Muscle of arm (tissue), 12 donors: ENCODE measurements around the gene UBR3. TPM values are rescaled to one million over a fixed set of nuclear protein-coding genes. Genes with fewer than 3 reads are reported as not detected.
"Not testable (repeated sequence)": the region's sequence is repeated elsewhere in the genome, so short reads cannot be mapped to it uniquely, and the experiment has no call there.

Experiments
- DNase-seq: peaks from one replicate; pipeline ENCODE4 v3.0.0-alpha.2; 2013
- polyA plus RNA-seq, 12 donors: library from polyadenylated mRNA; unstranded; fragments of 120-200 nt; gene quantifications; one replicate each; pipeline ENCODE4 v1.2.1, GENCODE V29; 2013; ENCODE audit not compliant: insufficient read length in 12 of 12

Gene UBR3
- polyA plus RNA-seq, 12 donors: 23.4 to 65.9 (median 53.2) TPM; not detected in 1

DNA sequence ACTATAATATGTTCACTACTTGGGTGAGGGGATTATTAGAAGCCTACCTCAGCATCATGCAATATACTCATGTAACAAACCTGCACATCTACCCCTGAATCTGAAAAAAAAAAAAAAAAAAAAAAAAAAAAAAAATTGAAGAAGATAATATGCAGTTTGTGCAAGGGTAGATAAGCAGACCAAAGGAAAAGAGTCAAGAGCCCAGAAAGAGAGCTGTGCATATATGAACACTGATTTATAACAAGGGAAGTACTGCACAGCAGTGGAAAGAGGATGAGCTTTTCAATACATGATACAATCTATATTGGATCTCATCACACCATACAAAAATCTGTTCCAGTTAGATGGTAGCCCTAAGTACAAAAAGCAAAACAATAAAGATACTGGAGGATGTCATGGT is 268.1 kb downstream of the UBR3 start:
- no peak for DNase-seq

DNA sequence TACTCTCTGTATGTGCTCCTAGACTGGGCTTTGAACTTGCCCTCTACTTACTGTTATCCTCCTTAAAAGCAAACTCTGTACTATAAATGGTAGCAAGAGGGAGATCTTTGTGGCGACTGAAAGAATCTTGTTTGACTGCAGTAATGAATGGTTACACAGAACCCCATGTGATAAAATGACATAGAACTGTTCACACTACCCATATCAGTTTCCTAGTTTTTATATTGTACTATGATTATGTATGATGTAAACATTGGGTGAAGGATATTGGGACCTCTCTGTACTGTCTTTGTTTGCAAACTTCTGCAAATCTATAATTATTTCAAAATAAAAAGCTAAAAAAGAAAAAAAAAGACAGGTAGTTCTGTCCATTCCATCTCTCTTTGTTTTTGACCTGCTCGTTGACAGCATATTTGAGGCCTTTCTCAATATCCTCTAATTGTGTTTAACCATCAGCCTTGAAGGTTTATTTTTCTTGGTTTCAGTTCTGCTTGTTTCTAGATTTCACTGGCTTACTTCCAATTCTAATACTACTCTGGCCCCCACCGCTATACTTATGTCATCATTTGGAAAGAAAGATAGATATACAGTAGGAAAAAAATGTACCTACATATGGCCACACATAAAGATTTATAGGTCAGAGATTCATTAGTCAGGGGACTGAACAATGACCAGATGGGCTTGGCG is 271.5 kb downstream of the UBR3 start:
- no peak for DNase-seq

DNA sequence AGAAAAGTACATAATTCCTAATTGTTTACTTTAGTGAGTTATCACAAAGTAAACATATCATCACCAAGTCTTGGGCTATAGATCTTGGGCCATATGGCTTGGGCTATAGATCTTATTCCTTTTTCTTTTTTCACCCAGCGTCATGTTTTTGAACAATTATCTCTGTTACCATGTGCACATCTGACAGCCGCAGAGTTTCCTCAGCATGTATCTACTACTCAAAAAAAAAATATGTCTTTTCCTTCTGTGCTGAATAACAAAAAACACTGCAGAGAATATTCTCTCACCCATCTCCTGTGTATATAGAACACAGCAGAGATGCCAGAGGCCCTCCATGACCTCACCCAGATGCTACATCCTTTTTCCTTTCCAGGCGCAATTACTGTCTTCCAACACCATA is 274.5 kb downstream of the UBR3 start:
- DNase-seq: no peak

DNA sequence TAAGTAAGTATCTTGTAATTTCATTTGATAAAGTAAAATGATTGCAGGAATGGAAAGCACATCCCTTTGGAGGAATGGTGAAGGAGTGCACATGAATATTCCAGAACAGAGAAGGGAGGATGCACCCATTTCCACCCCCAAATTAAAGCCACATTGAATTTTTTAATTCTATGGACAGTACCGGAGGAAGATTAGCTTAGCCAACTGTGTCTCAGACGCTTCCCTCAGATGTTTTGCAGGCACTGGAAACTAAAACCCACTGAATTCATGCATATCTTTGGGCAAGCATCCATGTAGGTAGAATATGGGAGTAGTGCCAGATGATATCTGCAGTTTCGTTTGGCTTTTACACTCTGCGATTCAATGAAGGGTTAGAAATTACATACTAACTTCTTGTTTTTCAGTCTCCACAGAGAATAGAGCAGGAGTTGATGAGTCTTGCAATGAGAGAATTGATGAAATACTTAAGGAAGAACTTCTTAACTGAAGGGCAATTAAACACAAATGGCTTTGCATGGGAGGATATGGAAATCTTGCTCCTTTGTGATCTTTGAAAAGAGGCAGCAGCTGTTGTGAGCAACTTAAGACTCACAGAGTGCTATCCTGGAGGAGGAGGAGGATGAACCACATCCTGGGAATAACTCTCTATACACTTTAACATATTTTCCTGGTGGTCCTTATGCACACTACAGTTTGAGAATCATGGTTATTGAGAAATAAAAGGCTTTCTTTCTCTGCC is 279.0 kb downstream of the UBR3 start:
- DNase-seq: no peak

DNA sequence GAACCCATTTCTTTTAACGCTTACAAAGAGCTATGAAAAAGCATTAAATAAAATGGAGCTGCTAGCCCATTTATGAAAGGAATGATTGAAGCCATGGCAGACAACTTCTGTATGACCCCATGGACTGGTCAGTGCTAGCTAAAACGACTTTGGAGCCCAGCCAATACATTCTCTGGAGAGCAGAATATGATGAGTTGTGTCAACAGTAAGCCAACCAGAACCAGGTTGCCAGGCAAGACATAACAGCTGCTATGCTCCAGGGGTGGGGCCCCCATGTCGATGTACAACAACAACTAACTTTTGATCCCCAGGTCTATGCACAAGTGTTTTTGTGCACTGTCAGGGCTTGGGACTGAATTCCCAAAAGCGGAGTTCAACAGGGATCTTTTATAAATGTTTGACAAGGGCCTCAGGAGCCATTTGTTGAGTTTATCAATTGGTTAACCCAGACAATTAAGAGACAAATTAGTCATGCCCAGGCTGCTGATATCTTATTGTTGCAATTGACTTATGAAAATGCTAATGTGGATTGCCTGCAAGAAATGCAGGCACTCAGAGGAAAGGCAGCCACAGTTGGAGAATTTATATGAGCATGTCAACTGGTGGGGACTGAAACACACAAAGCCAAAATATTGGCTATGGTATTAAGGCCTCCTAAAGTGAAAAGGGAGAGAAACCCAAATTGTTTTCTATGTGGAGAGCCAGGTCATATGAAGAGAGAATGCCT is 286.1 kb downstream of the UBR3 start:
- DNase-seq: no peak

DNA sequence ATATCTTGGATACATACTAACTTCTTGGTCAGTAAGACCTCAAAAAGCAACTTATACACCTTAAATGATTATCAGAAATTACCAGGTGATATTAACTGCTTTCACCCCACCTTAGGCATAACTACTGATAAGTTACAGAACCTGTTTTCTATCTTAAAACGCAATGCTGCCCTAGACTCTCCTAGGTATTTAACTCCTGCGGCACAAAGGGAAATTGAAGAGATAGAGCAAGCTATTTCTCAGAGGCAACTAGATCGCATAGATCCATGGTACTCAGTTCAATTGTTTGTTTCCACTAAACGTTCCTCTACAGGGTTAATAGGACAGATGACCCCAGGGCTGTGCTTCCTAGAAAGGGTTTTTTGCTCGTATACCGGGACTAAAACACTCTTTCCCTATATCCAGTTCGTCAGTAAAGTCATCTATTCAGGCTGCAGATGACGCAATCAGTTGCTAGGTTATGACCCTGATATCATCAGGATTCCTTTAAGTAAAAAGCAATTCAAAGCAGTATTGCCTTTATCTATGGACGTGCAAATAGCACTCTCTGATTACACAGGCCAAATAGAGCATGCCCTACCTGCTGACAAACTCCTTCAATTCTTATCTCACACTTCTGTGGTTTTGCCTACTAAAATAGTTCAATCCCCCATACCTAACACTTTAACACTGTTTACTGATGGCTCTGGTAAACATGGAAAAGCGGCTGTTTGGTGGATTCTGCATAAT is 288.4 kb downstream of the UBR3 start:
- DNase-seq: no peak

DNA sequence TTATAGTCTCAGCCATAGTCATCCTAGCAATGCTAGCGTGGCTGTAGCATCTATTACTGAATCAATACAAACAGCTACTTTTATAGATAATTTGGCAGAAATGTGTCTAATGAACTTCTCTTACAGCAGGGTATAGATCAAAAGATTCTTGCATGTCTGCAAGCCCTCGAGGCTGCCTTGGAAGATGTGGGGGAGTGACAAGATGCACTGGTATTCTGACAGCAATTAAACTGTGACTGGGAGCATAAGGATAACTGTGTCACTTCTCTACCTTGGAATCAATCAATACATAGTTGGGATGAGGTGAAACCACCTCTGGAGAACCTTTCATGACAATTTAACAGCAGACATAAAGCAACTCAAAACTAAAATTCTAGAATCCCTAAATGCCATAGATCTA is 291.4 kb downstream of the UBR3 start:
- DNase-seq: no peak

DNA sequence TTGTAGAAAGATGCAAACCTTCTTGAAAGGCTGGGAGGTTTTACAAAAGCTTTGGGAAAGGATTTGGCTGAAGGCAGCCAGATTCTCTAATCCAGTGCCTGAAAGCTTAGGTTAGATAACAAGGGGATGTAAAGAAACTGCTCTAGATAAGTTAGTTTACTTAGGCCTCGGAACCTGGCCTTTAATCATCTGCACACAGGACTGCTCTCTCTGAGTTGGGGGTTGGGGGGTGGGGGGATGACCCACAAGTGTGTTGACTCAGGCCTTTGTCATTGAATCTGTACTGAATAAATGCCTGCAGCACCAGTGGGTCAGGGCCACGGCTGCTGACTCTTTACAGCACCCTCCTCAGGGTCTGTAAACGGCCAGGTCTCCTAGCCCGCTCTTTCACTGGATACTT is 292.1 kb downstream of the UBR3 start:
- DNase-seq: not testable (repeated sequence)

DNA sequence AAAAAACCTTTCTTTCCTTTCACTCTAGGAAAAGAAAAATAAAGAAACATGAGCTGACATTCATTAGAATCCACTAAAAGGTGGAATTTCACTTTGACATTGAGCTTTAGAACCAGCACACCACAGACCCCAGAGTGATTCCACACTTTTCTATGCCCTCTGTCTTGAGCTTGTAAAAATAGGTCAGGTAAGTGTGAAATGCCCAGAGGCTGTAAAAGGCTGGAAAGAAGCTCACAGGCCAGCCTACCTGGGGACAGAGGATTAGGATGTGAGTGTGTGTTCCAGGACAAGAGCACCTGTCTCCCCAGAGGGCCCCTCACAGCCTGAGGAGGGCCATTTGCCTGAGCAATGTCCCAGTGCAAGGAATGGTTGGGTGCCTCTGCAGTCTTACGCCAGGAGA is 294.4 kb downstream of the UBR3 start:
- no peak for DNase-seq

DNA sequence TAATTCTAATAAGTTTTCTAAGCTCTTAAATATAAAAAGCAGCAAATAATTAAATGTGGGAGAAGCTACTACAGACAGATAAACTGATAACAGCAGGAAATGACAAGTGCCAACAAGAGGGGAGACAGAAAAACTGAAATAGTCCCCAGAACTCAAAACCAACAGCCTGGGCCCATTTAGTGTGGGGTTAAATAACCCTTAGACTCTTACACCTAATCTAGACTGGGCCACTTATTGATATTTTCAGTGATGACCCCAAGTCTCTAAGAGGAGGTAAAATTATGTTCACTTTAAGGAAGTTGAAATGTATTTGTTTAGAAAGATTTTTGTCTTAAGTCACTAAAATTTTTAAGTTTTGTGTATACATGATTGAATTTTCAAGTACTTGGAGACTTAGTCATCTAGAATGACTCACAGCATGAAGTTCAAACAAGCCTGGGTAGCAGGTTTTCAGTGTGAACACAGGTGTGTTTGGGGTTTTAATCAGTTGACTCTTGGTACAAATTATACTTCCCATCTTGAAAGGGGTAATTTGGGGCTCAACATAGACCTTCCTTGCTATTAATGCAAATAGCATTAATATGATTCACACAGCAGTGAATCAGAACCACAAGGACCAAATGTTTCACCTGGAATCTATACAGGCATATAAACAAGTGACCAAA is 295.8 kb downstream of the UBR3 start:
- DNase-seq: no peak

DNA sequence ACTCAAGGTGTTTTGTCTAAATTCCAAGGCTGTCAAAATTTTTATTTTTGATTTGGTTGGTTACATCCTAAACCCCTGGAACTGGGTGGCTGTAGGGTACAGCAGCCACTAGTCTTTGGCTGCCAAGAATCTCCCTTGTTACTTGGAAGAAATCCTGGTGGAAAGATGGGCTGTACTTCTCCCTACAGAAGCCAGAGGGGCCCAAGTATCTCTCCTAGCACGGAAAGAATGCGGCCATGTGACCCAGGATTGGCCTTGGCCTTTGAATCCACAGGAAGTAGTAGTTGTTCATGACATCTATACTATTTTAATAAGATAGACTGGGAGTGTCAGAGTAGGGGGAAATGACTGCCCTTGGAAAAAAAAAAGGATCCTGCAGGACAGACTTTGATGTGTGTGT is 296.3 kb downstream of the UBR3 start:
- no peak for DNase-seq

DNA sequence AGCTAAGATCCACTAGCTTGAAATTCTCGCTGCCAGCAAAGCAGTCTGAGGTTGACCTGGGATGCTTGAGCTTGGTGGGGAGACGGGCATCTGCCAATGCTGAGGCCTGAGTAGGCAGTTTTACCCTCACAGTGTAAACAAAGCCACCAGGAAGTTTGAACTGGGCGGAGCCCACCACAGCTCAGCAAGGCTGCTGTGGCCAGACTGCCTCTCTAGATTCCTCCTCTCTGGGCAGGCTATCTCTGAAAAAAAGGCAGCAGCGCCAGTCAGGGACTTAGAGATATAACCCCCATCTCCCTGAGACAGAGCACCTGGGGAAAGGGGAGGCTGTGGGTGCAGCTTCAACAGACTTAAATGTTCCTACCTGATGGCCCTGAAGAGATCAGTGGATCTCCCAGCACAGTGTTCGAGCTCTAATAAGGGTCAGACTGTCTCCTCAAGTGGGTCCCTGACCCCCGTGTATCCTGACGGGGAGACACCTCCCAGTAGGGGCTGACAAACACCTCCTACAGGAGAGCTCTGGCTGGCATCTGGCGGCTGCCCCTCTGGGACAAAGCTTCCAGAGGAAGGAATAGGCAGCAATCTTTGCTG is 299.0 kb downstream of the UBR3 start:
- not testable (repeated sequence) for DNase-seq

Other genes with a start within 250 kb of the UBR3 start
- gene PPIG, start 243.1 kb upstream of the UBR3 start, polyA plus RNA-seq: 100 to 1,000 TPM in 2 of 12 donors, 10 to 100 TPM in 9, not detected in 1; 47.0 to 124 (median 55.9) TPM
- 1 to 10 TPM in 1 of 12 donors, under 1 TPM in 9, not detected in 2; 0.08 to 1.8 (median 0.22) TPM for gene CFAP210, start 133.0 kb upstream of the UBR3 start, polyA plus RNA-seq
- gene PHOSPHO2, start 133.0 kb upstream of the UBR3 start, polyA plus RNA-seq: 1 to 10 TPM in 10 of 12 donors, not detected in 2; 4.3 to 7.8 (median 6.1) TPM
- gene KLHL23, start 93.6 kb upstream of the UBR3 start, polyA plus RNA-seq: 10 to 100 TPM in 11 of 12 donors, not detected in 1; 18.9 to 44.4 (median 37.7) TPM
- gene SSB, start 28.6 kb upstream of the UBR3 start, polyA plus RNA-seq: 100 to 1,000 TPM in 10 of 12 donors, 10 to 100 TPM in 1, not detected in 1; 93.4 to 217 (median 132) TPM
- 10 to 100 TPM in 11 of 12 donors, not detected in 1; 54.3 to 78.8 (median 60.8) TPM for gene METTL5, start 2.5 kb upstream of the UBR3 start, polyA plus RNA-seq